K562 (cell line): ENCODE measurements around the gene GGA3. TPM values are rescaled to one million over a fixed set of nuclear protein-coding genes. Genes with fewer than 3 reads are reported as not detected.

Experiments used
- ATAC-seq: fragments of 200-7000 bp; cut with Tn5 transposase; 3 replicates; pipeline ENCODE4 v1.9.1; 2020; ENCODE audit warnings: moderate library complexity
- BruUV-seq: library from RNA; stranded (reverse); fragments of 400-500 nt; replicated peaks from 2 replicates; lab custom pipeline; 2021; lab: Mats Ljungman, UMichigan
- CTCF ChIA-PET: fragments of 300-600 bp; formaldehyde crosslinking; extraction: SDS; loops from one replicate; lab custom pipeline; 2021; ENCODE audit warnings: low intra/inter-chr PET ratio; lab: Yijun Ruan, JAX
- POLR2A ChIA-PET: fragments of 300-600, 350-650 bp; sonication (Branson Sonifier 250); formaldehyde crosslinking; extraction: SDS; loops from one replicate; lab custom pipeline; 2021; ENCODE audit warnings: antibody characterized with exemption, inconsistent platforms; lab: Yijun Ruan, JAX
- DNase-seq, 4 experiments: peaks; one replicate each; pipeline versions ENCODE4 v3.0.0 to v3.0.0-alpha.2; 2011 to 2018; ENCODE audit warnings: low spot score in 3 of 4, mixed read lengths in 3 of 4; ENCODE audit errors: extremely low read depth in 1 of 4
- FAIRE-seq: peaks from 2 replicates; lab custom pipeline; 2011; peaks lifted over from hg19 to GRCh38; lab: Jason Lieb, UNC
- H2AFZ ChIP-seq: 2 replicates; pipeline ENCODE4 v1.6.0; 2011; ENCODE audit warnings: low read depth, low read length, control low read depth, inconsistent platforms
- H3K27ac ChIP-seq: fragments of 200-600 bp; 3 replicates; pipeline ENCODE4 v1.8.0; 2011; ENCODE audit warnings: low read depth, mild to moderate bottlenecking, control low read depth, inconsistent platforms, low read length, moderate library complexity, mixed read lengths; ENCODE audit errors: extremely low read depth
- H3K27me3 ChIP-seq, 2 experiments: fragments of 300-600 bp in 1 of 2; 2 replicates in 1 of 2; 3 replicates in 1 of 2; pipeline versions ENCODE4 v1.6.0 to v1.8.0; 2011; ENCODE audit warnings: inconsistent platforms in 2 of 2, low read length in 2 of 2, mild to moderate bottlenecking in 1 of 2, mixed read lengths in 1 of 2, moderate library complexity in 1 of 2; ENCODE audit not compliant: control insufficient read depth in 2 of 2, insufficient read depth in 2 of 2
- H3K36me3 ChIP-seq: fragments of 300-600 bp; 3 replicates; pipeline ENCODE4 v1.8.0; 2011; ENCODE audit warnings: mild to moderate bottlenecking, low read length, inconsistent platforms; ENCODE audit not compliant: control insufficient read depth, insufficient read depth
- H3K4me1 ChIP-seq, 2 experiments: fragments of 200-600 bp in 1 of 2; replicated peaks in 1 of 2; 2 replicates in 1 of 2; 3 replicates in 1 of 2; pipeline versions ENCODE4 v1.5.1 to v1.8.0; 2011; ENCODE audit warnings: inconsistent platforms in 2 of 2, low read length in 2 of 2, mild to moderate bottlenecking in 1 of 2, mixed read lengths in 1 of 2, moderate library complexity in 1 of 2; ENCODE audit not compliant: control insufficient read depth in 2 of 2, insufficient read depth in 2 of 2
- H3K4me2 ChIP-seq: 2 replicates; pipeline ENCODE4 v1.6.1; 2011; ENCODE audit warnings: low read length, control low read depth, inconsistent platforms, mixed read lengths; ENCODE audit not compliant: insufficient read depth
- H3K4me3 ChIP-seq: fragments of 200-600 bp; sonication (generic), shearing (Covaris generic); 2 replicates; pipeline ENCODE4 v1.5.1; 2016; ENCODE audit warnings: control low read depth, inconsistent platforms
- H3K79me2 ChIP-seq: fragments of 200-600 bp; 3 replicates; pipeline ENCODE4 v1.8.0; 2011; ENCODE audit warnings: low read length, inconsistent platforms; ENCODE audit not compliant: control insufficient read depth, insufficient read depth
- H3K9ac ChIP-seq, 2 experiments: 2 replicates each; pipeline versions ENCODE4 v1.6.0 to v1.6.1; 2011; ENCODE audit warnings: low read depth in 2 of 2, low read length in 2 of 2, control low read depth in 1 of 2, inconsistent platforms in 1 of 2, mild to moderate bottlenecking in 1 of 2, mixed read lengths in 1 of 2; ENCODE audit not compliant: insufficient read depth in 1 of 2
- H3K9me1 ChIP-seq: one replicate; pipeline ENCODE4 v1.6.0; 2011; ENCODE audit warnings: inconsistent platforms, mild to moderate bottlenecking, low read length, moderate library complexity; ENCODE audit not compliant: control insufficient read depth, insufficient read depth
- H3K9me3 ChIP-seq: replicated peaks from 2 replicates; pipeline ENCODE4 v1.5.1; 2011; ENCODE audit warnings: low read depth, low read length, inconsistent platforms; ENCODE audit not compliant: control insufficient read depth, insufficient read depth
- H4K20me1 ChIP-seq: replicated peaks from 2 replicates; pipeline ENCODE4 v1.6.1; 2011; ENCODE audit warnings: low read length, inconsistent platforms, mixed read lengths; ENCODE audit not compliant: control insufficient read depth, insufficient read depth
- ATF7 ChIP-seq: fragments of 450-650 bp; IDR thresholded peaks from 2 replicates; pipeline ENCODE4 v1.7.1; 2014; ENCODE audit warnings: mild to moderate bottlenecking, moderate library complexity
- JUND ChIP-seq, 2 experiments: IDR thresholded peaks; 2 replicates in 1 of 2; 3 replicates in 1 of 2; pipeline ENCODE4 v1.6.1; 2011; ENCODE audit warnings: borderline replicate concordance in 2 of 2, low read depth in 2 of 2, low read length in 2 of 2, improper control_type of control experiment in 1 of 2, missing biosample characterization in 1 of 2, missing genetic modification characterization in 1 of 2, missing genetic modification reagents in 1 of 2
- KAT2B ChIP-seq: IDR thresholded peaks from one replicate; pipeline ENCODE4 v1.6.1; 2012; ENCODE audit warnings: low read depth, mild to moderate bottlenecking, control low read depth, inconsistent platforms, low read length, moderate library complexity
- NFIC ChIP-seq: fragments of 450-650 bp; IDR thresholded peaks from 2 replicates; pipeline ENCODE4 v1.6.1; 2017; ENCODE audit warnings: mild to moderate bottlenecking, inconsistent platforms
- ZNF175 ChIP-seq: fragments of 200-800 bp; sonication (Bioruptor generic); IDR thresholded peaks from 2 replicates; pipeline ENCODE4 v1.6.1; 2016; ENCODE audit warnings: low read depth, mild to moderate bottlenecking, missing genetic modification characterization, missing compliant biosample characterization
- WGBS: fragments of 100-300 bp; shearing (Covaris generic); methylation state at CpG from one replicate; pipeline ENCODE4 v1.1.6; 2016; ENCODE audit warnings: low coverage, mixed read lengths; ENCODE audit not compliant: insufficient coverage; ENCODE audit errors: missing lambda C conversion rate; 5-methylcytosine and 5-hydroxymethylcytosine counted together
- in situ Hi-C: fragments of 300-500 bp; cut with MboI; formaldehyde crosslinking; loops from 4 replicates; pipeline ENCODE4 v1.15.0; 2018; ENCODE audit warnings: inconsistent platforms, mixed read lengths
- intact Hi-C: fragments of 100-400 bp; cut with micrococcal nuclease; formaldehyde crosslinking; loops from 2 replicates; pipeline ENCODE4 v1.14.2; 2022
- polyA plus RNA-seq, 8 experiments: library from polyadenylated mRNA; depleted of rRNA in 4 of 8; stranded (reverse) in 5 of 8; unstranded in 3 of 8; fragments of >200 nt; fragmentation: Nextera tagmentation in 2 of 8; fragmentation: Illumina TruSeq in 1 of 8; extraction: Ambion mirVana in 2 of 8; extraction: Trizol in 1 of 8; gene quantifications; 2 replicates each; pipeline versions ENCODE4 v1.2.1 to v1.2.3, GENCODE V29; 2011 to 2014; ENCODE audit warnings: inconsistent platforms in 1 of 8, missing spikeins in 1 of 8
- total RNA-seq, 7 experiments: library from RNA; depleted of rRNA in 6 of 7; stranded (reverse); fragments of >200 nt in 6 of 7; fragmentation: Illumina TruSeq in 2 of 7; extraction: Trizol in 2 of 7; gene quantifications; 2 replicates each; pipeline versions ENCODE4 v1.2.1 to v1.2.3, GENCODE V29; 2011 to 2021; ENCODE audit warnings: low replicate concordance in 1 of 7

GGA3 gene
- total and polyA plus RNA-seq, 9 of the 15 experiments (the other 6 are each of a cell fraction or from before 2014, with no cell fraction given), result 5.7 to 64.9 (median 25.4) TPM

DNA sequence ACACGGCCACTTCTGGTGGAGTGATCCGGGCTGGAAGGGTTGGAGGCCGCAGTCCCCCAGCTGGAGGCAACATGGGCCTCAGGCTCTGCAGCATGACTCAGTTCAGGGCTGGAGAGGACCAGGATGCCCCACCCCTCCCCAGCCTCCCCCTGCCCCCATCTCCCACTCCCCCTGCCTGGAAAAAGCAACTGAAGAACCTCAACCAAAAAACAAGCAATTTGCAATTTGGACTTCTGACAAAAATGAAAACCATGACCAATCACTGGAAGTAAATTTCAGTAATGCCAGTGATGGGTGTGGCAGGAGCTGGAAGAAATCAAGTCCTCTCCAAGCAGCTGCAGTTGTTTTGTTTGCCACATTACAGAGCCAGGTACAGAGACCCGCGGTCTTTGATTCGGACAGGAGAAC, 16.3 kb upstream of the GGA3 start:
- no peak overlapping the region for H3K9ac ChIP-seq
- H3K27ac ChIP-seq, result no peak overlapping the region
- POLR2A ChIA-PET, result interaction anchor here (0.6 to 1.5 kb wide), 4 partner anchors 9 to 178 kb away, joined by 3 to 6 read pairs (median 4); partner anchors contain the start of gene SLC25A19
- no peak overlapping the region for H2AFZ ChIP-seq
- FAIRE-seq, result no peak
- H3K9me3 ChIP-seq, result no peaks in the 10 kb centered on the region
- no peak for ATAC-seq
- no peaks in the 10 kb centered on the region for H3K9me1 ChIP-seq
- H4K20me1 ChIP-seq, result no peaks in the 10 kb centered on the region
- 98% methylated on average over 3 of the region's 6 CpGs for WGBS
- BruUV-seq, result no TSS peak
- no peak overlapping the region for H3K4me3 ChIP-seq
- no peak overlapping the region for H3K4me2 ChIP-seq
- peaks cover 3 to 6% of the 10 kb centered on the region in 2 experiments; a peak in 3 of 5 replicates for H3K4me1 ChIP-seq
- H3K36me3 ChIP-seq, result peaks cover 74% of the 10 kb centered on the region
- H3K27me3 ChIP-seq, result no peaks in the 10 kb centered on the region
- DNase-seq, result peak in 2 of 4 experiments; percentile 18 to 25
- no peak for TF ChIP-seq KAT2B
- TF ChIP-seq, all 486 proteins: peak for 0
- in situ Hi-C loops, result no loop called here
- CTCF ChIA-PET, result no interaction called here
- intact Hi-C loops, result no loop called here
- peaks cover 8% of the 10 kb centered on the region; the same call in 2 of the 3 replicates for H3K79me2 ChIP-seq

DNA sequence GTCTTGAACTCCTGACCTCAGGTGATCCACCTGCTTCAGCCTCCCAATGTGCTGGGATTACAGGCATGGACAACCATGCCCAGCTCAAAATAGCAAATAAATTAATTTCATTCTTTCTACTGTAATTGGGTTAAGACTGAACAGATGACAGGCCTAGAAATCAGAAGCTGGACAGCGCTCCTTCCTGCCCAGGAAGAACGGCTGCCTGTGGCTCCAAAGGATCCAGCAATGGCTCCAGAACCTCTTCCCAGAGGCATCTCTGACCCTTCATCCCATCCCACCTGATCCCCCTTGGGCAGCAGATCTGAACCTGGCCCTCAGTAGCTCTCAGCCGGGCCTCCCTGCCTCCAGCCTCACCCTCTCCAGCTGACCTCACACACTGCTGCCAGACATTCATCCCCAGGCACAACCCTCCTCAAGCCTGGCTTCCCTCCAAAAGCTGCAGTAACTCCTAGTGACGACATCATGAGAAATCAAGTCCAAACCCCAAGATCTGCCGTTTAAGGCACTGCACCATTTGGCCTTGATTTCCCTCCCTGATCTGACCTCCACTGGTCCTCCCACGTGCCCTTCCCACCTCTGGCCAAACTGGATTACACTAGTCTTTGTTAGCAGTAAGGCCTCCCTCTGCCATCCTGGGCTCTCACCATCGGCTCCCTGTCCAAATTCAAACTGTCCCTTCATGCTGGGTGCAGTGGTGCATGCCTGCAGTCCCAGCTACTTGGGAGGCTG, 12.7 kb upstream of the GGA3 start:
- DNase-seq (peak in 3 of 4 experiments; percentile 7 to 41 (median 9)), ATAC-seq (no peak), FAIRE-seq (peak; percentile 72)
- peak overlapping the region; percentile 46; the same call in 2 of the 3 replicates for H3K27ac ChIP-seq
- no peak overlapping the region for H3K4me3 ChIP-seq
- ChIA-PET CTCF (no interaction called here), POLR2A (interaction anchor here (0.6 to 6.8 kb wide), 9 partner anchors 10 to 265 kb away, joined by 3 to 43 read pairs (median 3); partner anchors contain the start of genes GGA3, MRPL58, MRPS7 and SLC25A19)
- no peak overlapping the region for H3K4me2 ChIP-seq
- BruUV-seq, result no TSS peak
- in situ Hi-C loops, result no loop called here
- no peaks in the 10 kb centered on the region for H4K20me1 ChIP-seq
- peaks cover 13 to 40% of the 10 kb centered on the region in 2 experiments; a peak in 3 of 5 replicates for H3K4me1 ChIP-seq
- no peak overlapping the region for H2AFZ ChIP-seq
- H3K9ac ChIP-seq, result peak overlapping the region in 1 of 2 experiments; percentile 81; a peak in 1 of 4 replicates
- H3K9me3 ChIP-seq, result no peaks in the 10 kb centered on the region
- intact Hi-C loops, result no loop called here
- peaks cover 35% of the 10 kb centered on the region for H3K79me2 ChIP-seq
- H3K27me3 ChIP-seq, result no peaks in the 10 kb centered on the region
- H3K36me3 ChIP-seq, result peaks cover 54% of the 10 kb centered on the region
- WGBS, result 54% methylated on average over 7 of the region's 7 CpGs
- no peaks in the 10 kb centered on the region for H3K9me1 ChIP-seq
- TF ChIP-seq NFIC (peak; percentile 72), JUND (IDR thresholded peaks at IDR 0.05; ENCODE audit: borderline replicate concordance, low read depth, low read length) (0 out of 2 replicates have a peak, but pooled peaks have one; percentile 34), JUND (tag; IDR thresholded peaks at IDR 0.05; ENCODE audit: borderline replicate concordance, low read depth, low read length) (no peak), ZNF175 (CRISPR knock-in tag) (peak; percentile 69; the same call in 1 of the 2 replicates), ATF7 (peak; percentile 43; the same call in 1 of the 2 replicates)
